ENCODE data around the gene VPS33B.
A peak's percentile ranks its signal among the peaks of the same experiment; 100 is the strongest.
"Not testable (repeated sequence)": the region's sequence is repeated elsewhere in the genome, so short reads cannot be mapped to it uniquely, and the experiment has no call there.

Gene VPS33B

GRCh38 chr15:91031796-91032195 lies 9.4 kb upstream of the VPS33B start:
- DNase-seq, result no peak

- DNase-seq, result no peak
Observed at GRCh38 chr15:91027677-91028076, 5.3 kb upstream of the VPS33B start.

GRCh38 chr15:91023720-91024119 lies 1.3 kb upstream of the VPS33B start:
- DNase-seq, result no peak

- no peak for DNase-seq
Observed at GRCh38 chr15:91022832-91023129, 387 bp upstream of the VPS33B start.

- no peak for DNase-seq
Observed at GRCh38 chr15:91021516-91022074, 799 bp downstream of the VPS33B start.

GRCh38 chr15:91018158-91018557 lies 4.2 kb downstream of the VPS33B start:
- DNase-seq, result no peak

GRCh38 chr15:91017716-91018115 lies 4.7 kb downstream of the VPS33B start:
- DNase-seq, result no peak

GRCh38 chr15:91013701-91014100 lies 8.7 kb downstream of the VPS33B start:
- not testable (repeated sequence) for DNase-seq

GRCh38 chr15:91007266-91007665 lies 15.1 kb downstream of the VPS33B start:
- DNase-seq, result no peak

- no peak for DNase-seq
Observed at GRCh38 chr15:91001209-91001608, 21.2 kb downstream of the VPS33B start.

GRCh38 chr15:90998737-90999136 lies 23.7 kb downstream of the VPS33B start:
- no peak for DNase-seq

- peak; percentile 97 for DNase-seq
Observed at GRCh38 chr15:90994417-90995311, 27.7 kb downstream of the VPS33B start, which contains the start of gene PRC1. Gene PRC1 (minus strand): TSS chr15:90994535. CDS start chr15:90994417, 118 bp downstream.

GRCh38 chr15:90994059-90994416 lies 28.4 kb downstream of the VPS33B start:
- no peak for DNase-seq

GRCh38 chr15:90991587-90992285 lies 30.7 kb downstream of the VPS33B start:
- DNase-seq, result no peak

- no peak for DNase-seq
Observed at GRCh38 chr15:90990446-90990845, 31.9 kb downstream of the VPS33B start.

- DNase-seq, result no peak
Observed at GRCh38 chr15:90989040-90989768, 33.2 kb downstream of the VPS33B start.

- DNase-seq, result no peak
Observed at GRCh38 chr15:90988296-90988695, 34.1 kb downstream of the VPS33B start.

GRCh38 chr15:90987561-90988141 lies 34.7 kb downstream of the VPS33B start:
- DNase-seq, result no peak

GRCh38 chr15:90986790-90987507 lies 35.4 kb downstream of the VPS33B start:
- DNase-seq, result no peak

- no peak for DNase-seq
Observed at GRCh38 chr15:90982135-90982534, 40.3 kb downstream of the VPS33B start.

GRCh38 chr15:90981681-90982080 lies 40.7 kb downstream of the VPS33B start:
- no peak for DNase-seq

GRCh38 chr15:90979582-90979981 lies 42.8 kb downstream of the VPS33B start:
- DNase-seq, result no peak
